Measurements from ENCODE around the gene COG5. TPM values are rescaled to one million over a fixed set of nuclear protein-coding genes. Genes with fewer than 3 reads are reported as not detected.

COG5 gene
- total and polyA plus RNA-seq, 2 experiments from 2014 or later: 15.4 to 36.5 TPM

DNA sequence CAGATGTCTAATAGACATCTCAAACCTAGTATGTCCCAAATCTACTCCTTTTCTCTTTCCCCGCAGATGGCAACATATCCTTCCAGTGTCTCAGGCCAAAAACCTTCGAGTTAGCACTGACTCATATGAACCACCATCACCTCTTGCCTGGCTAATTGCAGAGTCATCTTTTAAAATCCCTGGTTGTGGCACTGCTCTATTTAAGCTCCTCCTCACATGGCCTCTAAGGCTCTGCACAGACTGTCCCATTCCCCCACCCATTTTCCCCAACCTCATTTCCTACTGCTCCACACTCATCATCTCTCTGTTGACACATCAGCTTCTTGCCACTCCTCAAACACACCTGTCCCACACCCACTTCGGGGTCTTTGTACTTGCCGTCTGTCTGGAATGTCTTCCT lies 411.7 kb downstream of the COG5 start:
- Histone ChIP-seq H3K4me2 (no peak overlapping the region), H3K4me3 (no peak overlapping the region), H4K20me1 (replicated peaks; ENCODE audit: insufficient read depth) (no peaks in the 10 kb centered on the region), H3K9me2 (ENCODE audit: insufficient read depth) (no peaks in the 10 kb centered on the region), H3K4me1 (ENCODE audit: insufficient read depth) (peaks cover 13% of the 10 kb centered on the region), H2AFZ (no peak overlapping the region), H3K36me3 (ENCODE audit: insufficient read depth) (peaks cover 4% of the 10 kb centered on the region; the same call in 1 of the 2 replicates), H3K79me2 (replicated peaks; ENCODE audit: insufficient read depth) (no peaks in the 10 kb centered on the region), H3K27ac (ENCODE audit: low read depth) (no peak overlapping the region), H3K27me3 (ENCODE audit: insufficient read depth) (no peaks in the 10 kb centered on the region), H3F3A (replicated peaks; ENCODE audit: low read depth) (no peaks in the 10 kb centered on the region)
- peak overlapping the region; percentile 15 for H3K27ac Mint-ChIP-seq
- no peak overlapping the region for H3K4me3 Mint-ChIP-seq
- no peaks in the 10 kb centered on the region; the same call in 2 of the 3 replicates for H3K9me3 Mint-ChIP-seq
- peaks cover 2% of the 10 kb centered on the region for H3K27me3 Mint-ChIP-seq (ENCODE audit: insufficient read depth, low read depth, poor library complexity)
- DNase-seq (ENCODE audit: low spot score) (no peak), ATAC-seq (no peak)
- TF ChIP-seq, protein P1, sequence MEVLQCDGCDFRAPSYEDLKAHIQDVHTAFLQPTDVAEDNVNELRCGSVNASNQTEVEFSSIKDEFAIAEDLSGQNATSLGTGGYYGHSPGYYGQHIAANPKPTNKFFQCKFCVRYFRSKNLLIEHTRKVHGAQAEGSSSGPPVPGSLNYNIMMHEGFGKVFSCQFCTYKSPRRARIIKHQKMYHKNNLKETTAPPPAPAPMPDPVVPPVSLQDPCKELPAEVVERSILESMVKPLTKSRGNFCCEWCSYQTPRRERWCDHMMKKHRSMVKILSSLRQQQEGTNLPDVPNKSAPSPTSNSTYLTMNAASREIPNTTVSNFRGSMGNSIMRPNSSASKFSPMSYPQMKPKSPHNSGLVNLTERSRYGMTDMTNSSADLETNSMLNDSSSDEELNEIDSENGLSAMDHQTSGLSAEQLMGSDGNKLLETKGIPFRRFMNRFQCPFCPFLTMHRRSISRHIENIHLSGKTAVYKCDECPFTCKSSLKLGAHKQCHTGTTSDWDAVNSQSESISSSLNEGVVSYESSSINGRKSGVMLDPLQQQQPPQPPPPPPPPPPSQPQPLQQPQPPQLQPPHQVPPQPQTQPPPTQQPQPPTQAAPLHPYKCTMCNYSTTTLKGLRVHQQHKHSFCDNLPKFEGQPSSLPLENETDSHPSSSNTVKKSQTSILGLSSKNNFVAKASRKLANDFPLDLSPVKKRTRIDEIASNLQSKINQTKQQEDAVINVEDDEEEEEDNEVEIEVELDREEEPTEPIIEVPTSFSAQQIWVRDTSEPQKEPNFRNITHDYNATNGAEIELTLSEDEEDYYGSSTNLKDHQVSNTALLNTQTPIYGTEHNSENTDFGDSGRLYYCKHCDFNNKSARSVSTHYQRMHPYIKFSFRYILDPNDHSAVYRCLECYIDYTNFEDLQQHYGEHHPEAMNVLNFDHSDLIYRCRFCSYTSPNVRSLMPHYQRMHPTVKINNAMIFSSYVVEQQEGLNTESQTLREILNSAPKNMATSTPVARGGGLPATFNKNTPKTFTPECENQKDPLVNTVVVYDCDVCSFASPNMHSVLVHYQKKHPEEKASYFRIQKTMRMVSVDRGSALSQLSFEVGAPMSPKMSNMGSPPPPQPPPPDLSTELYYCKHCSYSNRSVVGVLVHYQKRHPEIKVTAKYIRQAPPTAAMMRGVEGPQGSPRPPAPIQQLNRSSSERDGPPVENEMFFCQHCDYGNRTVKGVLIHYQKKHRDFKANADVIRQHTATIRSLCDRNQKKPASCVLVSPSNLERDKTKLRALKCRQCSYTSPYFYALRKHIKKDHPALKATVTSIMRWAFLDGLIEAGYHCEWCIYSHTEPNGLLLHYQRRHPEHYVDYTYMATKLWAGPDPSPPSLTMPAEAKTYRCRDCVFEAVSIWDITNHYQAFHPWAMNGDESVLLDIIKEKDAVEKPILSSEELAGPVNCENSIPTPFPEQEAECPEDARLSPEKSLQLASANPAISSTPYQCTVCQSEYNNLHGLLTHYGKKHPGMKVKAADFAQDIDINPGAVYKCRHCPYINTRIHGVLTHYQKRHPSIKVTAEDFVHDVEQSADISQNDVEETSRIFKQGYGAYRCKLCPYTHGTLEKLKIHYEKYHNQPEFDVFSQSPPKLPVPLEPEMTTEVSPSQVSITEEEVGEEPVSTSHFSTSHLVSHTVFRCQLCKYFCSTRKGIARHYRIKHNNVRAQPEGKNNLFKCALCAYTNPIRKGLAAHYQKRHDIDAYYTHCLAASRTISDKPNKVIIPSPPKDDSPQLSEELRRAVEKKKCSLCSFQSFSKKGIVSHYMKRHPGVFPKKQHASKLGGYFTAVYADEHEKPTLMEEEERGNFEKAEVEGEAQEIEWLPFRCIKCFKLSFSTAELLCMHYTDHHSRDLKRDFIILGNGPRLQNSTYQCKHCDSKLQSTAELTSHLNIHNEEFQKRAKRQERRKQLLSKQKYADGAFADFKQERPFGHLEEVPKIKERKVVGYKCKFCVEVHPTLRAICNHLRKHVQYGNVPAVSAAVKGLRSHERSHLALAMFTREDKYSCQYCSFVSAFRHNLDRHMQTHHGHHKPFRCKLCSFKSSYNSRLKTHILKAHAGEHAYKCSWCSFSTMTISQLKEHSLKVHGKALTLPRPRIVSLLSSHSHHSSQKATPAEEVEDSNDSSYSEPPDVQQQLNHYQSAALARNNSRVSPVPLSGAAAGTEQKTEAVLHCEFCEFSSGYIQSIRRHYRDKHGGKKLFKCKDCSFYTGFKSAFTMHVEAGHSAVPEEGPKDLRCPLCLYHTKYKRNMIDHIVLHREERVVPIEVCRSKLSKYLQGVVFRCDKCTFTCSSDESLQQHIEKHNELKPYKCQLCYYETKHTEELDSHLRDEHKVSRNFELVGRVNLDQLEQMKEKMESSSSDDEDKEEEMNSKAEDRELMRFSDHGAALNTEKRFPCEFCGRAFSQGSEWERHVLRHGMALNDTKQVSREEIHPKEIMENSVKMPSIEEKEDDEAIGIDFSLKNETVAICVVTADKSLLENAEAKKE (CRISPR knock-in tag; IDR thresholded peaks at IDR 0.05): no peak
- TF ChIP-seq ZNF114 (CRISPR knock-in tag; IDR thresholded peaks at IDR 0.05): no peak
- TF ChIP-seq ETS1 (IDR thresholded peaks at IDR 0.05): no peak
- no peak for TF ChIP-seq EZH2phosphoT487 (IDR thresholded peaks at IDR 0.05; ENCODE audit: unreplicated experiment)
- peaks cover 6% of the 10 kb centered on the region for H3K36me3 Mint-ChIP-seq (ENCODE audit: low read depth)
- peaks cover 14% of the 10 kb centered on the region; the same call in 2 of the 3 replicates for H3K4me1 Mint-ChIP-seq

Small RNA genes within 50 kb of the gene (small RNA-seq; reads per million reads assigned to genes)
- gene AC002381.1 (ENCODE audit: low replicate concordance) (not detected), gene RF01233 (ENCODE audit: low replicate concordance) (not detected)

Other genes with a start within 250 kb of the COG5 start
- not detected in 2 replicates for gene GPR22, start 93.9 kb downstream of the COG5 start, total RNA-seq (2014; rRNA removed; shearing (Covaris generic))
- 2.0 and 3.4 TPM in 2 replicates for gene GPR22, start 93.9 kb downstream of the COG5 start, polyA plus RNA-seq (2016; fragmentation: Nextera tagmentation; extraction: Ambion mirVana)
- 16.8 and 22.9 TPM in 2 replicates for gene DUS4L, start 51 bp upstream of the COG5 start, total RNA-seq (2014; rRNA removed; shearing (Covaris generic))
- gene DUS4L, start 51 bp upstream of the COG5 start, polyA plus RNA-seq (2016; fragmentation: Nextera tagmentation; extraction: Ambion mirVana): 16.3 and 16.7 TPM in 2 replicates
- 15.8 and 18.4 TPM in 2 replicates for gene BCAP29, start 16.3 kb upstream of the COG5 start, total RNA-seq (2014; rRNA removed; shearing (Covaris generic))
- gene BCAP29, start 16.3 kb upstream of the COG5 start, polyA plus RNA-seq (2016; fragmentation: Nextera tagmentation; extraction: Ambion mirVana): 20.3 and 24.0 TPM in 2 replicates
- 0.07 TPM in 1 of 2 replicates, not detected in the other for gene SLC26A4, start 96.9 kb upstream of the COG5 start, total RNA-seq (2014; rRNA removed; shearing (Covaris generic))
- gene SLC26A4, start 96.9 kb upstream of the COG5 start, polyA plus RNA-seq (2016; fragmentation: Nextera tagmentation; extraction: Ambion mirVana): not detected in 2 replicates
- gene CBLL1, start 180.2 kb upstream of the COG5 start, total RNA-seq (2014; rRNA removed; shearing (Covaris generic)): 31.1 and 65.4 TPM in 2 replicates
- gene CBLL1, start 180.2 kb upstream of the COG5 start, polyA plus RNA-seq (2016; fragmentation: Nextera tagmentation; extraction: Ambion mirVana): 54.1 and 67.4 TPM in 2 replicates
- not detected in 2 replicates for gene SLC26A3, start 239.3 kb upstream of the COG5 start, total RNA-seq (2014; rRNA removed; shearing (Covaris generic))
- gene SLC26A3, start 239.3 kb upstream of the COG5 start, polyA plus RNA-seq (2016; fragmentation: Nextera tagmentation; extraction: Ambion mirVana): not detected in 2 replicates